Stimulated activated CD8-positive, alpha-beta memory T cell treated with anti-CD3 and anti-CD28 coated beads, Interleukin-4, amount 100 ng/mL, for 24 hours (primary cell): ENCODE results near the gene HIVEP3.

Experiments used
- DNase-seq: peaks from one replicate; pipeline ENCODE4 v3.0.0-alpha.2; 2020; ENCODE audit warnings: low read depth

HIVEP3 gene

GRCh38 chr1:41464885-41465284 is 453.8 kb downstream of the HIVEP3 start:
- no peak for DNase-seq

- DNase-seq, result no peak
These were observed 455.2 kb downstream of the HIVEP3 start for GRCh38 chr1:41463516-41463915.

DNA sequence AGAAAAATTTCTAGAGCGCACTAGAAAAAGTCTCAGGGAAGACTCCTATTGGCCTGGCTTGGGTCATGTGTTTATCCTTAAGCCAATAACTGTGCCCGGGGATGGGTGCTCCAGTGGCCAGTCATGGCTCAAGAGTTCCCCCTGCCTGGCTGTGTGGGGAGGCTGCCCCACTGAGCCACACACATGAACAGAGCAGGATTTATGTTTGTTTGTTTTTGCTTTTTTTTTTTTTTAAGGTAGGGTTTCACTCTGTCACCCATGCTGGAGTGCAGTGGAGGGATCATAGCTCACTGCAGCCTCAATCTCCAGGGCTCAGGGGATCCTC is 456.1 kb downstream of the HIVEP3 start:
- DNase-seq, result no peak

GRCh38 chr1:41461790-41462679 is 456.7 kb downstream of the HIVEP3 start:
- no peak for DNase-seq

- no peak for DNase-seq
These were observed 461.7 kb downstream of the HIVEP3 start for GRCh38 chr1:41456847-41457540.
